ENCODE results near the gene ZFP1. TPM values are rescaled to one million over a fixed set of nuclear protein-coding genes. Genes with fewer than 3 reads are reported as not detected.

The ZFP1 gene
- total and polyA plus RNA-seq, 11 donors, result 3.1 to 10.7 (median 5.9) TPM

- H3K4me3 ChIP-seq, result no peak overlapping the region
- no peaks in the 10 kb centered on the region for H3K27me3 ChIP-seq
- H3K9me3 ChIP-seq, result peaks cover 2 to 100% (median 69%) of the 10 kb centered on the region in 12 donors
- DNase-seq (no peak), ATAC-seq (no peak)
- intact Hi-C loops (cut with DNase I), result no loop called here
- no peaks in the 10 kb centered on the region for H3K4me1 ChIP-seq
- 88 to 97% (median 95%) methylated on average over 4 of the region's 4 CpGs for WGBS, 4 donors
- H3K27ac ChIP-seq, result no peak overlapping the region
- H3K36me3 ChIP-seq, result peaks cover 7 to 44% (median 35%) of the 10 kb centered on the region in 9 donors
- TF ChIP-seq POLR2A (IDR thresholded peaks at IDR 0.05), result no peak
- TF ChIP-seq, protein P1, sequence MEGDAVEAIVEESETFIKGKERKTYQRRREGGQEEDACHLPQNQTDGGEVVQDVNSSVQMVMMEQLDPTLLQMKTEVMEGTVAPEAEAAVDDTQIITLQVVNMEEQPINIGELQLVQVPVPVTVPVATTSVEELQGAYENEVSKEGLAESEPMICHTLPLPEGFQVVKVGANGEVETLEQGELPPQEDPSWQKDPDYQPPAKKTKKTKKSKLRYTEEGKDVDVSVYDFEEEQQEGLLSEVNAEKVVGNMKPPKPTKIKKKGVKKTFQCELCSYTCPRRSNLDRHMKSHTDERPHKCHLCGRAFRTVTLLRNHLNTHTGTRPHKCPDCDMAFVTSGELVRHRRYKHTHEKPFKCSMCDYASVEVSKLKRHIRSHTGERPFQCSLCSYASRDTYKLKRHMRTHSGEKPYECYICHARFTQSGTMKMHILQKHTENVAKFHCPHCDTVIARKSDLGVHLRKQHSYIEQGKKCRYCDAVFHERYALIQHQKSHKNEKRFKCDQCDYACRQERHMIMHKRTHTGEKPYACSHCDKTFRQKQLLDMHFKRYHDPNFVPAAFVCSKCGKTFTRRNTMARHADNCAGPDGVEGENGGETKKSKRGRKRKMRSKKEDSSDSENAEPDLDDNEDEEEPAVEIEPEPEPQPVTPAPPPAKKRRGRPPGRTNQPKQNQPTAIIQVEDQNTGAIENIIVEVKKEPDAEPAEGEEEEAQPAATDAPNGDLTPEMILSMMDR (IDR thresholded peaks at IDR 0.05), result no peak
Observed at GRCh38 chr16:75172578-75172977, 24.3 kb downstream of the ZFP1 start.

DNA sequence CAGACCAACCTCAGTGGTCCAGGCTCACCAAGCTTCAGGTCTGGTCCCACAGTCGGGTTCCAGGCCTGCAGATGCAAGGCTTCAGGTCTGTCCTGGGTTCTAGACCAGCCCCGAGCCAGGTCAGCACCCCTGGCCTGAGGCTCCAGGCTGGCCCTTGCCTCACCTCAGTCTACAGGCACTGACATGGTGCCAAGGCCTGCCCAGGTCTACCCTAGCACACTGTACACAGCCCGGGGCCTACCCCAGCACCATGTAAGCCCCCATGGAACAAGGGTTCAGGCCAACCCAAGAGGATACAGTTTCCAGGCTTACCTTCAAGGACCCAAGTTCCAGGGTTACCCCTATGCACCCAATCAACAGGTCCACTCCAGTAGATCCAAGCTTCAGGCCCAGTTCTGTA lies 26.8 kb downstream of the ZFP1 start:
- Histone ChIP-seq H3K27me3 (no peaks in the 10 kb centered on the region), H3K36me3 (peaks cover 0 to 19% (median 10%) of the 10 kb centered on the region in 9 donors), H3K9me3 (peaks cover 0 to 84% (median 55%) of the 10 kb centered on the region in 12 donors), H3K4me1 (no peaks in the 10 kb centered on the region), H3K27ac (no peak overlapping the region), H3K4me3 (no peak overlapping the region)
- no peak for TF ChIP-seq POLR2A (IDR thresholded peaks at IDR 0.05)
- TF ChIP-seq, protein P1 (IDR thresholded peaks at IDR 0.05), result no peak
- 93 to 99% (median 95%) methylated on average over 2 to 3 of the region's 3 CpGs for WGBS, 4 donors
- ATAC-seq (no peak), DNase-seq (no peak)
- intact Hi-C loops (cut with DNase I), result no loop called here

DNA sequence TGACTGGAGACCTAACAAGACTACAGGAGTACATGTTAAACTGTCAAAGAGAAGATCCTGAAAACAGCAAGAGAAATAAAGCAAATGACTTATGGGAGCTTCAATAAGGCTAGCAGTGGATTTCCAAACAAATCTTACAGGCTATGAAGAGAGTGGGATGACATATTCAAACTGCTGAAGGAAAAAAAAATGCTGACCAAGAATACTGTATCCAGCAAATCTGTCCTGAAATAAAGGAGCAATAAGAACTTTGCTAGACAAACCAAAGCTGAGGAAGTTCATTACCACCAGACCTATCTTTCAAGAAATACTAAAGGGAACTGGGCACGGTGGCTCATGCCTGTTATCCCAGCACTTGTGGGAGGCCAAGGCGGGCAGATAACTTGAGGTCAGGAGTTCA lies 28.6 kb downstream of the ZFP1 start:
- Histone ChIP-seq H3K4me1 (no peaks in the 10 kb centered on the region), H3K4me3 (no peak overlapping the region), H3K36me3 (peaks cover 0 to 3% (median 0%) of the 10 kb centered on the region in 9 donors), H3K27me3 (no peaks in the 10 kb centered on the region), H3K27ac (no peak overlapping the region), H3K9me3 (peaks cover 0 to 65% (median 42%) of the 10 kb centered on the region in 12 donors)
- intact Hi-C loops (cut with DNase I), result no loop called here
- WGBS, 4 donors, result 89 to 95% (median 95%) methylated on average over 2 of the region's 2 CpGs
- ATAC-seq (no peak), DNase-seq (no peak)
- TF ChIP-seq, protein P1 (IDR thresholded peaks at IDR 0.05), result no peak
- TF ChIP-seq POLR2A (IDR thresholded peaks at IDR 0.05), result no peak

DNA sequence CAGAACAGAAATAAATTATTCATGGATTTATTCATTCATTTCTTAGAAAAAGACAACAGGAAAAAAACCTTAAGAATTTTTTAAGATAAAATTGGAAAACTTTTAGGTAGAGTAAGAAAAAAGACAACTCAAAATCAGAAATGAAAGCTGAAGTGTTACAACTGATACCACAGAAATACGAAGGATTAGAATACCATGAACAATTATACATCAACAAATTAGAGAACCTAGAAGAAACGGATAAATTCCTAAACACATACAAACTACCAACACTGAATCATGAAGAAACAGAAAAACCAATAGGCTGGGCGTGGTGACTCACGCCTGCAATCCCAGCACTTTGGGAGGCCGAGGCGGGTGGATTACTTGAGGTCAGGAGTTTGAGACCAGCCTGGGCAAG lies 30.9 kb downstream of the ZFP1 start:
- Histone ChIP-seq H3K9me3 (peaks cover 0 to 42% (median 26%) of the 10 kb centered on the region in 12 donors), H3K4me3 (no peak overlapping the region), H3K27me3 (no peaks in the 10 kb centered on the region), H3K27ac (no peak overlapping the region), H3K36me3 (no peaks in the 10 kb centered on the region), H3K4me1 (no peaks in the 10 kb centered on the region)
- TF ChIP-seq POLR2A (IDR thresholded peaks at IDR 0.05), result no peak
- TF ChIP-seq, protein P1 (IDR thresholded peaks at IDR 0.05), result no peak
- intact Hi-C loops (cut with DNase I), result no loop called here
- no peak for ATAC-seq
- WGBS, 4 donors, result 92 to 97% (median 94%) methylated on average over 6 of the region's 6 CpGs
- DNase-seq, result no peak
